ENCODE measurements around the gene GNL3. TPM values are rescaled to one million over a fixed set of nuclear protein-coding genes. Genes with fewer than 3 reads are reported as not detected.

The GNL3 gene
- total RNA-seq, 1 donor from 2014 or later: 232 TPM

- Histone ChIP-seq H3K36me3 (ENCODE audit: control insufficient read depth, insufficient read depth, low read length) (peaks cover 2% of the 10 kb centered on the region), H3K27me3 (ENCODE audit: control insufficient read depth, insufficient read depth, low read length) (no peaks in the 10 kb centered on the region), H3K4me3 (ENCODE audit: low read depth, low read length) (no peak overlapping the region)
- DNase-seq (ENCODE audit: low read depth): no peak
- no peak for TF ChIP-seq CTCF (IDR thresholded peaks at IDR 0.05; ENCODE audit: insufficient read depth, low read length, severe bottlenecking)
- FAIRE-seq: no peak
Observed at GRCh38 chr3:52707585-52707984, 21.8 kb downstream of the GNL3 start.

- DNase-seq (ENCODE audit: low read depth) (no peak), FAIRE-seq (no peak)
- Histone ChIP-seq H3K4me3 (ENCODE audit: low read depth, low read length) (no peak overlapping the region), H3K27me3 (ENCODE audit: control insufficient read depth, insufficient read depth, low read length) (no peaks in the 10 kb centered on the region), H3K36me3 (ENCODE audit: control insufficient read depth, insufficient read depth, low read length) (peaks cover 2% of the 10 kb centered on the region)
- no peak for TF ChIP-seq CTCF (IDR thresholded peaks at IDR 0.05; ENCODE audit: insufficient read depth, low read length, severe bottlenecking)
Observed at GRCh38 chr3:52710512-52710911, 24.7 kb downstream of the GNL3 start.

- no peaks in the 10 kb centered on the region for H3K27me3 ChIP-seq (ENCODE audit: control insufficient read depth, insufficient read depth, low read length)
- no peak for TF ChIP-seq CTCF (IDR thresholded peaks at IDR 0.05; ENCODE audit: insufficient read depth, low read length, severe bottlenecking)
- DNase-seq (ENCODE audit: low read depth) (no peak), FAIRE-seq (no peak)
- peaks cover 2% of the 10 kb centered on the region for H3K36me3 ChIP-seq (ENCODE audit: control insufficient read depth, insufficient read depth, low read length)
- no peak overlapping the region for H3K4me3 ChIP-seq (ENCODE audit: low read depth, low read length)
Observed at GRCh38 chr3:52712291-52713212, 26.7 kb downstream of the GNL3 start.

- no peak for TF ChIP-seq CTCF (IDR thresholded peaks at IDR 0.05; ENCODE audit: insufficient read depth, low read length, severe bottlenecking)
- peaks cover 4% of the 10 kb centered on the region for H3K36me3 ChIP-seq (ENCODE audit: control insufficient read depth, insufficient read depth, low read length)
- DNase-seq (ENCODE audit: low read depth): no peak
- FAIRE-seq: no peak
- H3K27me3 ChIP-seq (ENCODE audit: control insufficient read depth, insufficient read depth, low read length): no peaks in the 10 kb centered on the region
- H3K4me3 ChIP-seq (ENCODE audit: low read depth, low read length): no peak overlapping the region
Observed at GRCh38 chr3:52714335-52715302, 28.8 kb downstream of the GNL3 start.

GRCh38 chr3:52715714-52716305, 30.0 kb downstream of the GNL3 start:
- FAIRE-seq (no peak), DNase-seq (ENCODE audit: low read depth) (no peak)
- TF ChIP-seq CTCF (IDR thresholded peaks at IDR 0.05; ENCODE audit: insufficient read depth, low read length, severe bottlenecking): no peak
- no peaks in the 10 kb centered on the region for H3K27me3 ChIP-seq (ENCODE audit: control insufficient read depth, insufficient read depth, low read length)
- H3K36me3 ChIP-seq (ENCODE audit: control insufficient read depth, insufficient read depth, low read length): peaks cover 4% of the 10 kb centered on the region
- no peak overlapping the region for H3K4me3 ChIP-seq (ENCODE audit: low read depth, low read length)

Measured in bronchial epithelial cell (primary cell).